HepG2 (cell line): ENCODE measurements around the gene FAR1. TPM values are rescaled to one million over a fixed set of nuclear protein-coding genes. Genes with fewer than 3 reads are reported as not detected.

Experiments
- ATAC-seq: fragments of 200-7000 bp; cut with Tn5 transposase; 3 replicates; pipeline ENCODE4 v1.9.1; 2020; ENCODE audit warnings: mild to moderate bottlenecking, moderate library complexity
- BruUV-seq: library from RNA; stranded (reverse); fragments of 400-500 nt; replicated peaks from 2 replicates; lab custom pipeline; 2021; lab: Mats Ljungman, UMichigan
- CTCF ChIA-PET: fragments of 300-600 bp; formaldehyde crosslinking; extraction: SDS; loops from one replicate; lab custom pipeline; 2021; ENCODE audit warnings: low total read pairs, inconsistent platforms, low intra/inter-chr PET ratio; lab: Yijun Ruan, JAX
- POLR2A ChIA-PET: fragments of 350-600 bp; sonication (Branson Sonifier 250); formaldehyde crosslinking; loops from one replicate; lab custom pipeline; 2020; ENCODE audit warnings: antibody characterized with exemption, inconsistent platforms; lab: Yijun Ruan, JAX
- DNase-seq: peaks from one replicate; pipeline ENCODE4 v3.0.0-alpha.2; 2015; ENCODE audit warnings: low spot score
- FAIRE-seq: peaks from 3 replicates; lab custom pipeline; 2011; peaks lifted over from hg19 to GRCh38; lab: Jason Lieb, UNC
- H2AFZ ChIP-seq: one replicate; pipeline ENCODE4 v1.6.1; 2011; ENCODE audit warnings: low read length, inconsistent platforms
- H3K27ac ChIP-seq: fragments of 300-600 bp; 3 replicates; pipeline ENCODE4 v1.8.0; 2011; ENCODE audit warnings: mixed run types, mild to moderate bottlenecking, mixed read lengths, low read length, inconsistent platforms; ENCODE audit not compliant: insufficient read depth; ENCODE audit errors: extremely low read length
- H3K27me3 ChIP-seq, 2 experiments: fragments of 200-600 bp in 1 of 2; 2 replicates in 1 of 2; 3 replicates in 1 of 2; pipeline versions ENCODE4 v1.6.0 to v1.8.0; 2011; ENCODE audit warnings: low read length in 2 of 2, mild to moderate bottlenecking in 2 of 2, moderate library complexity in 2 of 2, inconsistent platforms in 1 of 2; ENCODE audit not compliant: insufficient read depth in 2 of 2, control insufficient read depth in 1 of 2
- H3K36me3 ChIP-seq, 2 experiments: fragments of 200-600 bp in 1 of 2; replicated peaks in 1 of 2; 2 replicates in 1 of 2; 3 replicates in 1 of 2; pipeline versions ENCODE4 v1.5.1 to v1.8.0; 2011; ENCODE audit warnings: low read length in 2 of 2, inconsistent platforms in 1 of 2; ENCODE audit not compliant: insufficient read depth in 2 of 2, control insufficient read depth in 1 of 2
- H3K4me1 ChIP-seq: 2 replicates; pipeline ENCODE4 v1.5.1; 2012; ENCODE audit warnings: low read length, inconsistent platforms; ENCODE audit not compliant: insufficient read depth
- H3K4me2 ChIP-seq: 2 replicates; pipeline ENCODE4 v1.6.0; 2011; ENCODE audit warnings: low read depth, low read length, inconsistent platforms
- H3K4me3 ChIP-seq, 3 experiments: fragments of 200-600 bp in 1 of 3; sonication (generic), shearing (Covaris generic) in 1 of 3; replicated peaks in 1 of 3; 2 replicates each; pipeline ENCODE4 v1.5.1; 2011 to 2016; ENCODE audit warnings: low read length in 3 of 3, inconsistent platforms in 2 of 3, low read depth in 2 of 3, mild to moderate bottlenecking in 2 of 3, control low read depth in 1 of 3, mixed read lengths in 1 of 3; ENCODE audit not compliant: insufficient read depth in 1 of 3
- H3K79me2 ChIP-seq: one replicate; pipeline ENCODE4 v1.6.1; 2011; ENCODE audit warnings: low read length, inconsistent platforms; ENCODE audit not compliant: insufficient read depth
- H3K9ac ChIP-seq: 2 replicates; pipeline ENCODE4 v1.6.0; 2011; ENCODE audit warnings: mild to moderate bottlenecking, low read depth, low read length, inconsistent platforms; ENCODE audit not compliant: insufficient read depth
- H3K9me3 ChIP-seq: 2 replicates; pipeline ENCODE4 v1.5.1; 2012; ENCODE audit warnings: mild to moderate bottlenecking, low read length
- H4K20me1 ChIP-seq: 2 replicates; pipeline ENCODE4 v1.6.0; 2011; ENCODE audit warnings: inconsistent platforms, mild to moderate bottlenecking, low read length, moderate library complexity; ENCODE audit not compliant: insufficient read depth
- ARID2 ChIP-seq: sonication (generic); formaldehyde crosslinking; IDR thresholded peaks from 2 replicates; pipeline ENCODE4 v1.8.1; 2022; ENCODE audit warnings: mild to moderate bottlenecking, missing genetic modification reagents, borderline replicate concordance
- FLYWCH1 ChIP-seq: sonication (generic); formaldehyde crosslinking; IDR thresholded peaks from 2 replicates; pipeline ENCODE4 v1.8.1; 2023; ENCODE audit warnings: mild to moderate bottlenecking, missing genetic modification reagents
- GTF2F1 ChIP-seq: fragments of 150-350 bp; IDR thresholded peaks from 2 replicates; pipeline ENCODE4 v1.6.1; 2014; ENCODE audit warnings: low read length
- MZF1 ChIP-seq: sonication (generic); formaldehyde crosslinking; IDR thresholded peaks from 2 replicates; pipeline ENCODE4 v1.8.1; 2023; ENCODE audit warnings: mild to moderate bottlenecking, missing genetic modification reagents, borderline replicate concordance
- NFKB2 ChIP-seq: sonication (generic); formaldehyde crosslinking; IDR thresholded peaks from 2 replicates; pipeline ENCODE4 v1.4.0; 2020; ENCODE audit warnings: missing genetic modification reagents, borderline replicate concordance
- ONECUT2 ChIP-seq: sonication (generic); formaldehyde crosslinking; IDR thresholded peaks from 2 replicates; pipeline ENCODE4 v1.4.0; 2020; ENCODE audit warnings: missing genetic modification reagents
- POLR2AphosphoS5 ChIP-seq: IDR thresholded peaks from 2 replicates; pipeline ENCODE4 v1.6.1; 2012; ENCODE audit warnings: low read depth, low read length
- SMAD9 ChIP-seq: sonication (generic); formaldehyde crosslinking; IDR thresholded peaks from 2 replicates; pipeline ENCODE4 v1.5.1; 2020; ENCODE audit warnings: mild to moderate bottlenecking, missing genetic modification reagents
- SSRP1 ChIP-seq: IDR thresholded peaks from 2 replicates; pipeline ENCODE4 v1.6.1; 2016; ENCODE audit warnings: control low read depth
- THAP7 ChIP-seq: sonication (generic); formaldehyde crosslinking; IDR thresholded peaks from 2 replicates; pipeline ENCODE4 v1.8.1; 2023; ENCODE audit warnings: mild to moderate bottlenecking, missing genetic modification reagents
- ZFAT ChIP-seq: sonication (generic); formaldehyde crosslinking; conservative IDR thresholded peaks from 2 replicates; pipeline ENCODE4 v1.8.1; 2023; ENCODE audit warnings: missing genetic modification reagents, inconsistent platforms
- ZNF24 ChIP-seq: fragments of 450-650 bp; IDR thresholded peaks from 2 replicates; pipeline ENCODE4 v1.6.1; 2017; ENCODE audit warnings: antibody characterized with exemption, mild to moderate bottlenecking
- ZNF766 ChIP-seq: sonication (generic); formaldehyde crosslinking; IDR thresholded peaks from 2 replicates; pipeline ENCODE4 v1.5.0; 2020; ENCODE audit warnings: missing genetic modification reagents, borderline replicate concordance
- WGBS: methylation state at CpG from one replicate; pipeline ENCODE4 v1.1.6; 2017; ENCODE audit warnings: low lambda C conversion rate; 5-methylcytosine and 5-hydroxymethylcytosine counted together
- in situ Hi-C: cut with HindIII; loops from 2 replicates; pipeline ENCODE4 v1.10.0; 2017; ENCODE audit warnings: low pct_unique_long_range_greater_than_20kb; ENCODE audit not compliant: extremely low pct_ligation_motif_present
- intact Hi-C: fragments of 100-400 bp; cut with micrococcal nuclease; formaldehyde crosslinking; loops from one replicate; pipeline ENCODE4 v1.10.0; 2022; ENCODE audit not compliant: unreplicated experiment
- polyA plus RNA-seq, 8 experiments: library from polyadenylated mRNA; depleted of rRNA in 3 of 8; stranded (reverse) in 7 of 8; unstranded in 1 of 8; fragments of >200 nt; fragmentation: Illumina TruSeq in 4 of 8; extraction: Trizol in 4 of 8; gene quantifications; 2 replicates each; pipeline versions ENCODE4 v1.2.1 to v1.2.3, GENCODE V29; 2011 to 2016; ENCODE audit warnings: low read depth in 4 of 8, missing spikeins in 1 of 8, mixed read lengths in 1 of 8; ENCODE audit not compliant: insufficient read depth in 1 of 8
- total RNA-seq, 5 experiments: library from RNA; depleted of rRNA; stranded (reverse); fragments of >200 nt; fragmentation: Illumina TruSeq; extraction: Trizol; gene quantifications; 2 replicates each; pipeline ENCODE4 v1.2.3, GENCODE V29; 2016; ENCODE audit warnings: low read depth in 1 of 5
- TF ChIP-seq, protein P1 (sequence below): sonication (generic); formaldehyde crosslinking; IDR thresholded peaks from 2 replicates; pipeline ENCODE4 v1.8.1; 2022; ENCODE audit warnings: low read depth, mild to moderate bottlenecking, missing genetic modification reagents
- TF ChIP-seq, protein P2 (sequence below): sonication (generic); formaldehyde crosslinking; IDR thresholded peaks from 2 replicates; pipeline ENCODE4 v1.4.0; 2020; ENCODE audit warnings: mild to moderate bottlenecking, missing genetic modification reagents
- TF ChIP-seq, protein P3 (sequence below): sonication (generic); formaldehyde crosslinking; IDR thresholded peaks from 2 replicates; pipeline ENCODE4 v1.8.0; 2022; ENCODE audit warnings: mild to moderate bottlenecking, missing genetic modification reagents, moderate library complexity

The FAR1 gene
- total and polyA plus RNA-seq, 2 of the 13 experiments (the other 11 are each of a cell fraction or from before 2014, with no cell fraction given): 0.40 to 0.95 TPM

DNA sequence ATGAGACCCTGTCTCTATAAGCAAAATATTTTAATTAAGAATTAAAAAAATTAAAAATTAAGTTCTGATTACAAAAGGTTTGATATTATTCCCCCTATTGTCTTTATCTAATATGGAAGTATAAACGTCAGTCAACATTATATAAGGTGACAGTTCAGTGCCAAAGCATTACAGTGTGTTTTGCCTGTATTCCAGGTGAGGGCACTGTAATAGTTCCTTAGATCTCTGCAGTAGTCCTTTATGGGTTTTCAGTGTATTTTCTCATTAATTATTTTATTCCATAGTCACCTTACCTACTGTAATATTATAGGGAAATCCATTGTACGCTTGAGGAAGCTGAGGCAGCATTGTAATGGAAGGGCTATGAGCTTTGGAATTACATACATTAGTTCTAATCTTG, 33.0 kb downstream of the FAR1 start:
- ChIA-PET CTCF (no interaction called here), POLR2A (no interaction called here)
- H3K9ac ChIP-seq: no peak overlapping the region
- H4K20me1 ChIP-seq: no peaks in the 10 kb centered on the region
- H3K36me3 ChIP-seq: no peaks in the 10 kb centered on the region
- 4% methylated on average over 2 of the region's 2 CpGs for WGBS
- H3K4me1 ChIP-seq: no peaks in the 10 kb centered on the region
- no peak for FAIRE-seq
- no TSS peak for BruUV-seq
- no peaks in the 10 kb centered on the region for H3K9me3 ChIP-seq
- H3K27ac ChIP-seq: no peak overlapping the region
- no peak overlapping the region for H2AFZ ChIP-seq
- H3K4me2 ChIP-seq: no peak overlapping the region
- DNase-seq: peak; percentile 3
- H3K4me3 ChIP-seq: no peak overlapping the region
- no peaks in the 10 kb centered on the region for H3K79me2 ChIP-seq
- intact Hi-C loops: no loop called here
- TF ChIP-seq SMAD9 (CRISPR knock-in tag) (no peak), ZNF766 (no peak), SSRP1 (CRISPR knock-in tag) (no peak), NFKB2 (CRISPR knock-in tag) (no peak), ZNF24 (no peak), MZF1 (CRISPR knock-in tag) (no peak), THAP7 (CRISPR knock-in tag) (no peak), GTF2F1 (no peak), ZFAT (CRISPR knock-in tag) (no peak), FLYWCH1 (CRISPR knock-in tag) (no peak), ONECUT2 (no peak), POLR2AphosphoS5 (no peak), ARID2 (CRISPR knock-in tag) (no peak)
- TF ChIP-seq, protein P1, sequence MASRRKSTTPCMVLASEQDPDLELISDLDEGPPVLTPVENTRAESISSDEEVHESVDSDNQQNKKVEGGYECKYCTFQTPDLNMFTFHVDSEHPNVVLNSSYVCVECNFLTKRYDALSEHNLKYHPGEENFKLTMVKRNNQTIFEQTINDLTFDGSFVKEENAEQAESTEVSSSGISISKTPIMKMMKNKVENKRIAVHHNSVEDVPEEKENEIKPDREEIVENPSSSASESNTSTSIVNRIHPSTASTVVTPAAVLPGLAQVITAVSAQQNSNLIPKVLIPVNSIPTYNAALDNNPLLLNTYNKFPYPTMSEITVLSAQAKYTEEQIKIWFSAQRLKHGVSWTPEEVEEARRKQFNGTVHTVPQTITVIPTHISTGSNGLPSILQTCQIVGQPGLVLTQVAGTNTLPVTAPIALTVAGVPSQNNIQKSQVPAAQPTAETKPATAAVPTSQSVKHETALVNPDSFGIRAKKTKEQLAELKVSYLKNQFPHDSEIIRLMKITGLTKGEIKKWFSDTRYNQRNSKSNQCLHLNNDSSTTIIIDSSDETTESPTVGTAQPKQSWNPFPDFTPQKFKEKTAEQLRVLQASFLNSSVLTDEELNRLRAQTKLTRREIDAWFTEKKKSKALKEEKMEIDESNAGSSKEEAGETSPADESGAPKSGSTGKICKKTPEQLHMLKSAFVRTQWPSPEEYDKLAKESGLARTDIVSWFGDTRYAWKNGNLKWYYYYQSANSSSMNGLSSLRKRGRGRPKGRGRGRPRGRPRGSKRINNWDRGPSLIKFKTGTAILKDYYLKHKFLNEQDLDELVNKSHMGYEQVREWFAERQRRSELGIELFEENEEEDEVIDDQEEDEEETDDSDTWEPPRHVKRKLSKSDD: no peak
- TF ChIP-seq, protein P2, sequence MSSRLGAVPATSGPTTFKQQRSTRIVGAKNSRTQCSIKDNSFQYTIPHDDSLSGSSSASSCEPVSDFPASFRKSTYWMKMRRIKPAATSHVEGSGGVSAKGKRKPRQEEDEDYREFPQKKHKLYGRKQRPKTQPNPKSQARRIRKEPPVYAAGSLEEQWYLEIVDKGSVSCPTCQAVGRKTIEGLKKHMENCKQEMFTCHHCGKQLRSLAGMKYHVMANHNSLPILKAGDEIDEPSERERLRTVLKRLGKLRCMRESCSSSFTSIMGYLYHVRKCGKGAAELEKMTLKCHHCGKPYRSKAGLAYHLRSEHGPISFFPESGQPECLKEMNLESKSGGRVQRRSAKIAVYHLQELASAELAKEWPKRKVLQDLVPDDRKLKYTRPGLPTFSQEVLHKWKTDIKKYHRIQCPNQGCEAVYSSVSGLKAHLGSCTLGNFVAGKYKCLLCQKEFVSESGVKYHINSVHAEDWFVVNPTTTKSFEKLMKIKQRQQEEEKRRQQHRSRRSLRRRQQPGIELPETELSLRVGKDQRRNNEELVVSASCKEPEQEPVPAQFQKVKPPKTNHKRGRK (CRISPR knock-in tag): no peak
- TF ChIP-seq, protein P3, sequence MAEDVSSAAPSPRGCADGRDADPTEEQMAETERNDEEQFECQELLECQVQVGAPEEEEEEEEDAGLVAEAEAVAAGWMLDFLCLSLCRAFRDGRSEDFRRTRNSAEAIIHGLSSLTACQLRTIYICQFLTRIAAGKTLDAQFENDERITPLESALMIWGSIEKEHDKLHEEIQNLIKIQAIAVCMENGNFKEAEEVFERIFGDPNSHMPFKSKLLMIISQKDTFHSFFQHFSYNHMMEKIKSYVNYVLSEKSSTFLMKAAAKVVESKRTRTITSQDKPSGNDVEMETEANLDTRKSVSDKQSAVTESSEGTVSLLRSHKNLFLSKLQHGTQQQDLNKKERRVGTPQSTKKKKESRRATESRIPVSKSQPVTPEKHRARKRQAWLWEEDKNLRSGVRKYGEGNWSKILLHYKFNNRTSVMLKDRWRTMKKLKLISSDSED (CRISPR knock-in tag): no peak
- peak; percentile 48; the same call in 1 of the 3 replicates for ATAC-seq
- H3K27me3 ChIP-seq: no peaks in the 10 kb centered on the region
- in situ Hi-C loops: no loop called here
